Caco-2 (cell line): ENCODE measurements around the gene TTC9. TPM values are rescaled to one million over a fixed set of nuclear protein-coding genes. Genes with fewer than 3 reads are reported as not detected.
A peak's percentile ranks its signal among the peaks of the same experiment; 100 is the strongest.

Experiments used
- BruUV-seq: library from RNA; stranded (reverse); fragments of 400-500 nt; replicated peaks from 2 replicates; lab custom pipeline; 2021; lab: Mats Ljungman, UMichigan
- CTCF ChIA-PET: fragments of 300-600 bp; sonication (Branson Sonifier 250); formaldehyde crosslinking; loops from one replicate; lab custom pipeline; 2022; ENCODE audit warnings: antibody characterized with exemption; lab: Charles Lee
- POLR2A ChIA-PET: fragments of 300-600 bp; sonication (Branson Sonifier 250); formaldehyde crosslinking; loops from one replicate; lab custom pipeline; 2022; ENCODE audit warnings: antibody characterized with exemption; lab: Charles Lee
- DNase-seq, 2 experiments: peaks; one replicate each; pipeline versions ENCODE4 v3.0.0 to v3.0.0-alpha.2; 2020 to 2022
- H3K27me3 ChIP-seq: replicated peaks from 2 replicates; pipeline ENCODE4 v1.6.0; 2011; ENCODE audit warnings: low read length; ENCODE audit not compliant: control insufficient read depth, insufficient read depth
- H3K36me3 ChIP-seq: 2 replicates; pipeline ENCODE4 v1.5.1; 2011; ENCODE audit warnings: low read length; ENCODE audit not compliant: control insufficient read depth, insufficient read depth
- H3K4me1 ChIP-seq: fragments of 250-450 bp; sonication (Bioruptor Pico); 2 replicates; pipeline ENCODE4 v1.5.1; 2020; ENCODE audit warnings: mild to moderate bottlenecking
- H3K4me3 ChIP-seq: 2 replicates; pipeline ENCODE4 v1.5.1; 2011; ENCODE audit warnings: low read depth, mild to moderate bottlenecking, control low read depth, low read length
- H3K9me3 ChIP-seq: fragments of 250-450 bp; sonication (Bioruptor Pico); 2 replicates; pipeline ENCODE4 v1.5.1; 2020; ENCODE audit warnings: mild to moderate bottlenecking, moderate library complexity
- H3K27ac Mint-ChIP-seq: one replicate; pipeline ENCODE4 v1.8.0; 2022; ENCODE audit warnings: mixed read lengths; ENCODE audit not compliant: unreplicated experiment
- H3K27me3 Mint-ChIP-seq: one replicate; pipeline ENCODE4 v1.8.0; 2022; ENCODE audit warnings: mixed read lengths; ENCODE audit not compliant: insufficient read depth, unreplicated experiment
- H3K36me3 Mint-ChIP-seq: one replicate; pipeline ENCODE4 v1.8.0; 2022; ENCODE audit warnings: mild to moderate bottlenecking, mixed read lengths; ENCODE audit not compliant: insufficient read depth, unreplicated experiment
- H3K4me1 Mint-ChIP-seq: one replicate; pipeline ENCODE4 v1.8.0; 2022; ENCODE audit warnings: low read depth, mixed read lengths; ENCODE audit not compliant: unreplicated experiment
- H3K4me3 Mint-ChIP-seq: one replicate; pipeline ENCODE4 v1.8.0; 2022; ENCODE audit warnings: mild to moderate bottlenecking, moderate library complexity, mixed read lengths; ENCODE audit not compliant: unreplicated experiment
- H3K9me3 Mint-ChIP-seq: one replicate; pipeline ENCODE4 v1.8.0; 2022; ENCODE audit warnings: mixed read lengths; ENCODE audit not compliant: unreplicated experiment
- intact Hi-C: fragments of 100-400 bp; cut with micrococcal nuclease; formaldehyde crosslinking; loops from one replicate; pipeline ENCODE4 v1.10.0; 2022; ENCODE audit not compliant: unreplicated experiment
- total RNA-seq: library from RNA; stranded (reverse); gene quantifications from 2 replicates; pipeline ENCODE4 v1.2.3, GENCODE V29; 2022
- TF ChIP-seq, protein P1 (sequence below), 2 experiments: fragments of 200-600 bp in 1 of 2; IDR thresholded peaks; 1 replicate in 1 of 2; 2 replicates in 1 of 2; pipeline versions ENCODE4 v1.5.1 to v1.8.0; 2011 to 2022; ENCODE audit warnings: antibody characterized with exemption in 1 of 2, control low read depth in 1 of 2, inconsistent platforms in 1 of 2, low read depth in 1 of 2, low read length in 1 of 2, mild to moderate bottlenecking in 1 of 2, moderate library complexity in 1 of 2; ENCODE audit not compliant: insufficient read depth in 1 of 2, severe bottlenecking in 1 of 2, unreplicated experiment in 1 of 2

Gene TTC9
- total RNA-seq, 1 experiment from 2014 or later: 4.6 TPM

- Mint-ChIP-seq H3K27me3 (peaks cover 1% of the 10 kb centered on the region), H3K9me3 (peaks cover 21% of the 10 kb centered on the region), H3K4me3 (no peak overlapping the region), H3K4me1 (peaks cover 6% of the 10 kb centered on the region), H3K27ac (no peak overlapping the region), H3K36me3 (no peaks in the 10 kb centered on the region)
- ChIA-PET CTCF (no interaction called here), POLR2A (no interaction called here)
- no peak overlapping the region for H3K4me3 ChIP-seq
- H3K27me3 ChIP-seq: no peaks in the 10 kb centered on the region
- 0 out of 2 replicates have a peak, but pooled peaks cover 6% of the 10 kb centered on the region for H3K4me1 ChIP-seq
- no TSS peak for BruUV-seq
- TF ChIP-seq, protein P1, sequence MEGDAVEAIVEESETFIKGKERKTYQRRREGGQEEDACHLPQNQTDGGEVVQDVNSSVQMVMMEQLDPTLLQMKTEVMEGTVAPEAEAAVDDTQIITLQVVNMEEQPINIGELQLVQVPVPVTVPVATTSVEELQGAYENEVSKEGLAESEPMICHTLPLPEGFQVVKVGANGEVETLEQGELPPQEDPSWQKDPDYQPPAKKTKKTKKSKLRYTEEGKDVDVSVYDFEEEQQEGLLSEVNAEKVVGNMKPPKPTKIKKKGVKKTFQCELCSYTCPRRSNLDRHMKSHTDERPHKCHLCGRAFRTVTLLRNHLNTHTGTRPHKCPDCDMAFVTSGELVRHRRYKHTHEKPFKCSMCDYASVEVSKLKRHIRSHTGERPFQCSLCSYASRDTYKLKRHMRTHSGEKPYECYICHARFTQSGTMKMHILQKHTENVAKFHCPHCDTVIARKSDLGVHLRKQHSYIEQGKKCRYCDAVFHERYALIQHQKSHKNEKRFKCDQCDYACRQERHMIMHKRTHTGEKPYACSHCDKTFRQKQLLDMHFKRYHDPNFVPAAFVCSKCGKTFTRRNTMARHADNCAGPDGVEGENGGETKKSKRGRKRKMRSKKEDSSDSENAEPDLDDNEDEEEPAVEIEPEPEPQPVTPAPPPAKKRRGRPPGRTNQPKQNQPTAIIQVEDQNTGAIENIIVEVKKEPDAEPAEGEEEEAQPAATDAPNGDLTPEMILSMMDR (IDR thresholded peaks at IDR 0.05; ENCODE audit: insufficient read depth in 1 of 2, low read depth in 1 of 2, low read length in 1 of 2, severe bottlenecking in 1 of 2, unreplicated experiment in 1 of 2): peak; percentile 82
- H3K36me3 ChIP-seq: no peaks in the 10 kb centered on the region
- peaks cover 8% of the 10 kb centered on the region for H3K9me3 ChIP-seq
- intact Hi-C loops: loop anchor here (1.0 to 2.0 kb wide), 4 partner anchors 92 to 350 kb away; partner anchors contain the start of gene MAP3K9
- peak; percentile 68 to 79 for DNase-seq
Observed at GRCh38 chr14:70622111-70622712, 19.5 kb upstream of the TTC9 start.

DNA sequence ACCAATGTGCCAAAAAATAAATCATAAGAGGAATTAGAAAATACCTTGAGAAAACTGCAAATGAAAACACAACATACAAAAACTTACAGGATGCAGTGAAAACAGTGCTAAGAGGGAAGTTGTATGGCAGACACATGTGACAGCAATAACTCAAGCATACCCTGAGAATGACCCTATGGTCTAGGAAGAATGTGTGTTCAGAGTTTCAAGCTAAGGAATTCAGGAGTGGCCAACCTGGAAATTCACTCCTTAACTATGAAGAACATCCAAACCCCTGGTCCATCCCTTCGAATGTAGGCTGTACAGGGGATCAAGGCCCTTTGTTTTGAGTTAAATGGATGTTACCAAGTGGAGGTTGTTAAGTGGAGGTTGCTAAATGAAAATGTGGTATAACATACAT is 16.7 kb upstream of the TTC9 start:
- peaks cover 21% of the 10 kb centered on the region for H3K9me3 Mint-ChIP-seq
- TF ChIP-seq, protein P1 (IDR thresholded peaks at IDR 0.05; ENCODE audit: insufficient read depth in 1 of 2, low read depth in 1 of 2, low read length in 1 of 2, severe bottlenecking in 1 of 2, unreplicated experiment in 1 of 2): no peak
- POLR2A ChIA-PET: no interaction called here
- H3K9me3 ChIP-seq: peaks cover 16% of the 10 kb centered on the region
- H3K36me3 Mint-ChIP-seq: no peaks in the 10 kb centered on the region
- peaks cover 6% of the 10 kb centered on the region for H3K4me1 Mint-ChIP-seq
- DNase-seq: peak in 1 of 2 experiments; percentile 9
- H3K27me3 ChIP-seq: no peaks in the 10 kb centered on the region
- no peak overlapping the region for H3K4me3 Mint-ChIP-seq
- intact Hi-C loops: no loop called here
- no peak overlapping the region for H3K4me3 ChIP-seq
- CTCF ChIA-PET: no interaction called here
- peak overlapping the region; percentile 56 for H3K27ac Mint-ChIP-seq
- H3K27me3 Mint-ChIP-seq: no peaks in the 10 kb centered on the region
- H3K36me3 ChIP-seq: no peaks in the 10 kb centered on the region
- 0 out of 2 replicates have a peak, but pooled peaks cover 6% of the 10 kb centered on the region for H3K4me1 ChIP-seq
- no TSS peak for BruUV-seq

- ChIA-PET CTCF (no interaction called here), POLR2A (no interaction called here)
- no peak for DNase-seq
- TF ChIP-seq, protein P1 (IDR thresholded peaks at IDR 0.05; ENCODE audit: insufficient read depth in 1 of 2, low read depth in 1 of 2, low read length in 1 of 2, severe bottlenecking in 1 of 2, unreplicated experiment in 1 of 2): no peak
- Mint-ChIP-seq H3K27me3 (peaks cover 6% of the 10 kb centered on the region), H3K9me3 (peaks cover 13% of the 10 kb centered on the region), H3K27ac (no peak overlapping the region), H3K4me3 (no peak overlapping the region), H3K36me3 (no peaks in the 10 kb centered on the region), H3K4me1 (no peaks in the 10 kb centered on the region)
- Histone ChIP-seq H3K4me3 (no peak overlapping the region), H3K36me3 (no peaks in the 10 kb centered on the region), H3K9me3 (peaks cover 11% of the 10 kb centered on the region), H3K4me1 (no peaks in the 10 kb centered on the region), H3K27me3 (no peaks in the 10 kb centered on the region)
- BruUV-seq: no TSS peak
- intact Hi-C loops: no loop called here
Observed at GRCh38 chr14:70631948-70632347, 9.8 kb upstream of the TTC9 start.
